Sigmoid colon (tissue), 7 donors: ENCODE measurements around the gene SRP54. TPM values are rescaled to one million over a fixed set of nuclear protein-coding genes. Genes with fewer than 3 reads are reported as not detected.
"Not testable (repeated sequence)": the region's sequence is repeated elsewhere in the genome, so short reads cannot be mapped to it uniquely, and the experiment has no call there.

Source experiments
- DNase-seq: peaks from one replicate; pipeline ENCODE4 v3.0.0-alpha.2; 2019
- H3K27ac ChIP-seq, 4 donors: fragments of 200-600 bp; sonication (generic); one replicate each; pipeline ENCODE4 v1.5.1; 2016 to 2019; ENCODE audit warnings: mild to moderate bottlenecking in 1 of 4
- H3K27me3 ChIP-seq, 3 donors: fragments of 200-600 bp; sonication (generic); one replicate each; pipeline ENCODE4 v1.5.1; 2019; ENCODE audit warnings: mild to moderate bottlenecking in 1 of 3
- H3K36me3 ChIP-seq, 4 donors: fragments of 200-600 bp; sonication (generic); one replicate each; pipeline ENCODE4 v1.5.1; 2016 to 2019
- H3K4me1 ChIP-seq, 4 donors: fragments of 200-600 bp; sonication (generic); one replicate each; pipeline ENCODE4 v1.5.1; 2017 to 2019
- H3K4me3 ChIP-seq, 4 donors: fragments of 200-600 bp; sonication (generic); one replicate each; pipeline ENCODE4 v1.5.1; 2017 to 2019; ENCODE audit warnings: mild to moderate bottlenecking in 2 of 4, moderate library complexity in 1 of 4
- H3K9me3 ChIP-seq, 4 donors: fragments of 200-600 bp in 3 of 4; sonication (generic) in 3 of 4; one replicate each; pipeline versions ENCODE4 v1.5.1 to v1.6.1; 2013 to 2019
- CTCF ChIP-seq, 4 experiments: fragments of 450-650 bp in 3 of 4; fragments of 200-600 bp in 1 of 4; IDR thresholded peaks; one replicate each; pipeline ENCODE4 v1.5.1; 2016 to 2019; ENCODE audit warnings: antibody characterized with exemption in 4 of 4, mild to moderate bottlenecking in 3 of 4, moderate library complexity in 2 of 4
- EP300 ChIP-seq, 4 donors: sonication (generic); formaldehyde crosslinking; IDR thresholded peaks; one replicate each; pipeline ENCODE4 v1.6.1; 2017; ENCODE audit warnings: antibody characterized with exemption in 4 of 4
- POLR2A ChIP-seq, 2 donors: fragments of 450-650 bp; IDR thresholded peaks; one replicate each; pipeline ENCODE4 v1.6.1; 2016; ENCODE audit warnings: antibody characterized with exemption in 2 of 2, mild to moderate bottlenecking in 2 of 2, moderate library complexity in 2 of 2
- POLR2AphosphoS5 ChIP-seq, 4 donors: sonication (generic); formaldehyde crosslinking; IDR thresholded peaks; one replicate each; pipeline ENCODE4 v1.6.1; 2017; ENCODE audit warnings: antibody characterized with exemption in 4 of 4
- WGBS, 2 donors: extraction: QIAGEN DNeasy Blood & Tissue Kit; methylation state at CpG; one replicate each; pipeline ENCODE4 v1.1.7; 2013; 5-methylcytosine and 5-hydroxymethylcytosine counted together
- intact Hi-C: fragments of 100-400 bp; cut with DNase I; formaldehyde crosslinking; loops from one replicate; pipeline ENCODE4 v1.15.1; 2023
- polyA plus RNA-seq, 3 donors: library from polyadenylated mRNA; stranded (reverse); fragments of 200-250 nt; gene quantifications; one replicate each; pipeline ENCODE4 v1.2.3, GENCODE V29; 2013
- total RNA-seq, 4 donors: library from RNA; depleted of rRNA; stranded (reverse); fragments of >200 nt; gene quantifications; one replicate each; pipeline ENCODE4 v1.1.0, GENCODE V29; 2016
- donor health status: healthy with polysubstance abuse.
- donor health status: Bipolar disorder and iron deficiency.
- donor health status: healthy.

Gene SRP54
- total and polyA plus RNA-seq, 7 donors: 29.9 to 36.1 (median 34.2) TPM

DNA sequence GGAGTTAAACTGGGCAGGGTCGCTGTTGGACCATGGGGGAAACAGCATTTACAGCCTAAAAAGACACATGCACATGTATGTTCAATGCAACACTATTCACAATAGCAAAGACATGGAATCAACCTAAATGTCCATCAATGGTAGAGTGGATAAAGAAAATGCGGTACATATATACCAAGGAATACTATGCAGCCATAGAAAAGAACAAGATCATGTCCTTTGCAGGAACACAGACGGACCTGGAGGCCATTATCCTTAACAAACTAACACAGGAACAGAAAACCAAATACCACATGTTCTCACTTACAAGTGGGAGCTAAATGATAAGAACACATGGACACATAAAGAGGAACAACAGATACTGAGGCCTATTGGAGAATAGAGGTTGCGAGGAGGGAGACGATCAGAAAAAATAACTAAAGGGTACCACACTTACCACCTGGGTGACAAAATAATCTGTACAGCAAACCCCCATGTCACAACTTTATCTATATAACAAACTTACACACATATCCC is 25.0 kb upstream of the SRP54 start:
- Histone ChIP-seq H3K36me3 (peaks cover 0 to 15% (median 3%) of the 10 kb centered on the region in 4 donors), H3K9me3 (no peaks in the 10 kb centered on the region), H3K27ac (no peak overlapping the region), H3K4me3 (no peak overlapping the region), H3K27me3 (no peaks in the 10 kb centered on the region), H3K4me1 (no peaks in the 10 kb centered on the region)
- no peak for TF ChIP-seq POLR2A (IDR thresholded peaks at IDR 0.05)
- DNase-seq: no peak
- intact Hi-C loops: no loop called here
- 95 to 99% methylated on average over 5 of the region's 5 CpGs for WGBS, 2 donors

DNA sequence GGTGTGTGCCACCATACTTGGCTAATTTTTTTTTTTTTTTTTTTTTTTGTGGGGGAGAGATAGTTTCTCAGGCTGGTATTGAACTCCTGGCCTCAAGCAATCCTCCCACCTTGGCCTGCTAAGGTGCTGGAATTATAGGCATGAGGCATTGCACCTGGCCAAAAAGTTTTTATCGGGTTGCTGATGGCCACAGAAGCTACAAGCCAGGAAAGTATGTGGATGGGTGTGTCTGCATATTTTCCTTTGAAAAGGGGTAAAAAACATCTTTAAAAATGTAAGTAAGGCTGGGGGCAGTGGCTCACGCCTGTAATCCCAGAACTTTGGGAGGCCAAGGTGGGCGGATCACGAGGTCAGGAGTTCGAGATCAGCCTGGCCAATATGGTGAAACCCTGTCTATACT is 20.7 kb upstream of the SRP54 start:
- H3K4me3 ChIP-seq, H3K4me1 ChIP-seq, DNase-seq, H3K9me3 ChIP-seq, H3K27me3 ChIP-seq, intact Hi-C loops, H3K27ac ChIP-seq: not testable (repeated sequence)
- H3K36me3 ChIP-seq: peaks cover 0 to 19% (median 0%) of the 10 kb centered on the region in 4 donors
- WGBS, 2 donors: 91 to 95% methylated on average over 5 of the region's 5 CpGs

DNA sequence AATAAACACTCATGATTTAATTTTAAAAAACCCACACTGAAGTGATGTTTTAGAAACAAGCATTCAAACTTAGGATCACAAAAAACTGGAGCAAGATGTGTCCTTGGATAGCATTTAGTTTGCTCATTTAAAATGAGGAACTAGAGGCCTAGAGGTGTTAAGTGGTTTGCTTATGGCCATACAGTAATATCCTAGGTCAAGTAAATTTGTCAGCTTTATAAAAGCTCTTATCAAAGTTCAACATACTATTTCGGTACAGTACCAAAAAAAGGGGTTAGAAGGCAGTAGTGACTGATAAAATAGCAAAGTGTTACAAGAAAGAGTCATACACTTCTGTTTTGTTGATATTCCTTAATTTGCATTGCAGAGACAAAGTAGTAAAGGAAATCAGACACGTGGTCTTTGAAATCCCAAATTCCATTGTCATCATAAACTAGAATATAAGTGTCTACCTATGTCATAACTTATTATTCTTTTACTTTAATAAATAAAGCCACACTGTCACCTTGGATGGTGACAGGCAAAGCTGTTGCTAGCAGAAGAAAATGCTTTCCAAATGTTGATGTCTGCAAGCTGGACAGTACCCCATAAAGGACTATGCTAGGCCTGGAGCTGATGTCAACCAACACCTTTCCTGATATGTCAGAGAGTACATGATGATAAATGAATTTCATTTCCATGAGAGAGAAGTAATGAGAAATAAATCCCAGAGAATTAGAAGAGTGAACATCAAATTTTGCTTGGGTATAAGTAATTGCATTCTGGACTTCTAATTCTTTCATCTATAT is 17.6 kb upstream of the SRP54 start:
- 73 to 88% methylated on average over 2 of the region's 2 CpGs for WGBS, 2 donors
- intact Hi-C loops: no loop called here

DNA sequence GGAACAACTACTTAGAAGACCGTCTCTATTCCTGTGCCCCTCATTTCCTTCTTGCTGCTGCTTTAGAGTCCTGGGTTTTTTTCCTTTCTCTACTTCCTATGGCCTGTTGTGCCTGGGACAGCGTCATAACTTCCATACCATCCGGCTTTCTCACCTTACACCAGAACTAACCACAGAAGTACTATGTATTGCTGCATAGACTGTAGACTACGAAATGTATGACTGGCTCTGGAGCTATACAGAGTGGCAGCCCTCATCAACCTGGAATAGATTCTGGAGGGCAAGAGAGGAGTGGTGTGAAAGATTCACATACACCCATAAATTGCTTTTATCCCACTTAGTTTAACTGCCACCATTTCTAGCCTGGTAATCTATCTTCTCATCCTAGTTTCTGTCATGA is 16.9 kb upstream of the SRP54 start:
- TF ChIP-seq POLR2A (IDR thresholded peaks at IDR 0.05): no peak
- no peak for TF ChIP-seq CTCF (IDR thresholded peaks at IDR 0.05)
- no peak for TF ChIP-seq EP300 (IDR thresholded peaks at IDR 0.05)
- TF ChIP-seq POLR2AphosphoS5 (IDR thresholded peaks at IDR 0.05): no peak
- 92 to 98% methylated on average over 4 of the region's 4 CpGs for WGBS, 2 donors
- no peaks in the 10 kb centered on the region for H3K27me3 ChIP-seq
- H3K27ac ChIP-seq: no peak overlapping the region
- intact Hi-C loops: no loop called here
- peaks cover 0 to 35% (median 0%) of the 10 kb centered on the region in 4 donors for H3K36me3 ChIP-seq
- no peaks in the 10 kb centered on the region for H3K9me3 ChIP-seq
- DNase-seq: no peak
- H3K4me3 ChIP-seq: no peak overlapping the region
- H3K4me1 ChIP-seq: no peaks in the 10 kb centered on the region

More for the DNA sequence above, 17.6 kb upstream of the SRP54 start:
- no peak for DNase-seq
- no peak overlapping the region for H3K27ac ChIP-seq
- no peaks in the 10 kb centered on the region for H3K4me1 ChIP-seq
- H3K27me3 ChIP-seq: no peaks in the 10 kb centered on the region
- no peaks in the 10 kb centered on the region for H3K9me3 ChIP-seq
- H3K4me3 ChIP-seq: no peak overlapping the region
- no peak for TF ChIP-seq EP300 (IDR thresholded peaks at IDR 0.05)
- TF ChIP-seq CTCF (IDR thresholded peaks at IDR 0.05): no peak
- no peak for TF ChIP-seq POLR2A (IDR thresholded peaks at IDR 0.05)
- TF ChIP-seq POLR2AphosphoS5 (IDR thresholded peaks at IDR 0.05): no peak
- H3K36me3 ChIP-seq: peaks cover 0 to 35% (median 0%) of the 10 kb centered on the region in 4 donors

- no peaks in the 10 kb centered on the region for H3K9me3 ChIP-seq
- peaks cover 0 to 35% (median 0%) of the 10 kb centered on the region in 4 donors for H3K36me3 ChIP-seq
- no peak overlapping the region for H3K27ac ChIP-seq
- H3K27me3 ChIP-seq: no peaks in the 10 kb centered on the region
- no peak overlapping the region for H3K4me3 ChIP-seq
- DNase-seq: no peak
- 73 to 77% methylated on average over 3 of the region's 3 CpGs for WGBS, 2 donors
- TF ChIP-seq EP300 (IDR thresholded peaks at IDR 0.05) (no peak), CTCF (IDR thresholded peaks at IDR 0.05) (no peak), POLR2AphosphoS5 (IDR thresholded peaks at IDR 0.05) (no peak), POLR2A (IDR thresholded peaks at IDR 0.05) (no peak)
- intact Hi-C loops: no loop called here
- no peaks in the 10 kb centered on the region for H3K4me1 ChIP-seq
These were observed 16.4 kb upstream of the SRP54 start for GRCh38 chr14:34966413-34966812.
